Adrenal gland (tissue), 5 donors: ENCODE data around the gene SCAPER.

Experiments used
- CTCF ChIP-seq, 6 experiments: fragments of 450-650 bp in 4 of 6; fragments of 200-600 bp in 2 of 6; sonication (generic) in 1 of 6; IDR thresholded peaks; 1 replicate in 5 of 6; 2 replicates in 1 of 6; pipeline versions ENCODE4 v1.5.1 to v1.8.0; 2016 to 2021; ENCODE audit warnings: antibody characterized with exemption in 6 of 6, mild to moderate bottlenecking in 2 of 6, moderate library complexity in 1 of 6
- POLR2A ChIP-seq, 2 donors: fragments of 450-650 bp; IDR thresholded peaks; one replicate each; pipeline ENCODE4 v1.6.1; 2017; ENCODE audit warnings: antibody characterized with exemption in 2 of 2, mild to moderate bottlenecking in 2 of 2, moderate library complexity in 1 of 2
- donor health status: DM: no; HTN: no; CAD: no.

DNA sequence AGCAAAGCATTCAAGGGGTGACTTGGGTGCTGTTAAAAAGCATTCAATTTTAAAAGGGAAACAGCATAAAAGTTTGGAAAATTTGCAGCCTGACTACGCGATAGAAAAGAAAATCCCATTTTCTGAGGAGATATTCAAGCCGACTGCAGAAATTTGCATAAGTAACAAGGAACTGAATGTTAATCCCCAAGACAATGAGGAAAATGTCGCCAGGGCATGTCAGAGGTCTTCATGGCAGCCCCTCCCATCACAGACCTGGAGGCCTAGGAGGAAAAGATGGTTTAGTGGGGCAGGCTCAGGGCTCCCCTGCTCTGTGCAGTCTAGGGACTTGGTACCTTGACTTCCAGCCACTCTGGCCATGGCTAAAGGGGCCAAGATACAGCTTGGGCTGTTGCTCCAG lies 475.5 kb downstream of the SCAPER start:
- no peak for TF ChIP-seq CTCF (IDR thresholded peaks at IDR 0.05)
- no peak for TF ChIP-seq POLR2A (IDR thresholded peaks at IDR 0.05)
